K562 (cell line): ENCODE data around the gene BCL6B. TPM values are rescaled to one million over a fixed set of nuclear protein-coding genes. Genes with fewer than 3 reads are reported as not detected.

Source experiments
- L3MBTL2 ChIP-seq: fragments of 450-650 bp; IDR thresholded peaks from 2 replicates; pipeline ENCODE4 v1.6.1; 2016; ENCODE audit warnings: mild to moderate bottlenecking, moderate library complexity
- MGA ChIP-seq: fragments of 450-650 bp; IDR thresholded peaks from 2 replicates; pipeline ENCODE4 v1.6.1; 2016; ENCODE audit warnings: mild to moderate bottlenecking, moderate library complexity
- ZNF592 ChIP-seq: fragments of 450-650 bp; IDR thresholded peaks from 2 replicates; pipeline ENCODE4 v1.6.1; 2017; ENCODE audit warnings: antibody characterized with exemption, mild to moderate bottlenecking
- ZNF77 ChIP-seq: fragments of 250-450 bp; sonication (Bioruptor Pico); IDR thresholded peaks from 2 replicates; pipeline ENCODE4 v1.5.0; 2020
- polyA plus RNA-seq, 8 experiments: library from polyadenylated mRNA; depleted of rRNA in 4 of 8; stranded (reverse) in 5 of 8; unstranded in 3 of 8; fragments of >200 nt; fragmentation: Nextera tagmentation in 2 of 8; fragmentation: Illumina TruSeq in 1 of 8; extraction: Ambion mirVana in 2 of 8; extraction: Trizol in 1 of 8; gene quantifications; 2 replicates each; pipeline versions ENCODE4 v1.2.1 to v1.2.3, GENCODE V29; 2011 to 2014; ENCODE audit warnings: inconsistent platforms in 1 of 8, missing spikeins in 1 of 8
- total RNA-seq, 7 experiments: library from RNA; depleted of rRNA in 6 of 7; stranded (reverse); fragments of >200 nt in 6 of 7; fragmentation: Illumina TruSeq in 2 of 7; extraction: Trizol in 2 of 7; gene quantifications; 2 replicates each; pipeline versions ENCODE4 v1.2.1 to v1.2.3, GENCODE V29; 2011 to 2021; ENCODE audit warnings: low replicate concordance in 1 of 7

BCL6B gene
- total and polyA plus RNA-seq, 9 of the 15 experiments (the other 6 are each of a cell fraction or from before 2014, with no cell fraction given): 0.89 to 5.0 (median 3.6) TPM

- TF ChIP-seq MGA (peak; percentile 27), L3MBTL2 (peak; percentile 65), ZNF592 (peak; percentile 14), ZNF77 (CRISPR knock-in tag) (no peak)
Measured at GRCh38 chr17:7024402-7024785, 1.5 kb downstream of the BCL6B start (continued).
